Activated CD4-positive, alpha-beta T cell treated with anti-CD3 and anti-CD28 coated beads, Interleukin-2, amount 50 U/mL, for 1 hour (primary cell): ENCODE measurements around the gene CAMKK1.

Source experiments
- DNase-seq: peaks from one replicate; pipeline ENCODE4 v3.0.0-alpha.2; 2020

CAMKK1 gene

DNA sequence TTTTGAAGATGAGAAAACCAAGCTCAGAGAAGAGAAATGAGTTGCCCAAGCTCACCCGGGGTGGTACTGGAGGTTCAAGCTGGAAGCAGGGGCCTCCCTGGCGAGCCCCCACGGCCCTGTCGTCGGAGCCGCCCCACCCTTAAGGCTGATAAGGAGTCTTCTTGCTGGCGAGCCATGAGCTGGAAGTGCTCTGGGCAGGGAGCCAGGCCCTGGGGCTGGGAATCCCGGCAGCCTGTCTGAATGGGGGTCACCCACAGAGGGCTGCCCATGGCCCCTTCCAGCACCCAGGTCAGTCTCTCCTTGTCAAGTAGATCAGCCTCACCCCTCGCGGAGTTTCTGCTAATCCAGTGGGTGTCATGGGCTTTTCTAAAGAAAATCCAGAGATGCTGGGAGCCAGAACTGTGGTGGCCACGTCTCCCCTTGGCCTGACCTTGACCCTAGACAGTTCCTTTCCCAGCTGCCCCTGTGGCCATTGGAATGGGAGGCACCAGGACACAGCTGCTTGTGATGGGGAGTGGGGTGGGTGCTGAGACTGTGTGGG, 24.6 kb upstream of the CAMKK1 start:
- DNase-seq = no peak

DNA sequence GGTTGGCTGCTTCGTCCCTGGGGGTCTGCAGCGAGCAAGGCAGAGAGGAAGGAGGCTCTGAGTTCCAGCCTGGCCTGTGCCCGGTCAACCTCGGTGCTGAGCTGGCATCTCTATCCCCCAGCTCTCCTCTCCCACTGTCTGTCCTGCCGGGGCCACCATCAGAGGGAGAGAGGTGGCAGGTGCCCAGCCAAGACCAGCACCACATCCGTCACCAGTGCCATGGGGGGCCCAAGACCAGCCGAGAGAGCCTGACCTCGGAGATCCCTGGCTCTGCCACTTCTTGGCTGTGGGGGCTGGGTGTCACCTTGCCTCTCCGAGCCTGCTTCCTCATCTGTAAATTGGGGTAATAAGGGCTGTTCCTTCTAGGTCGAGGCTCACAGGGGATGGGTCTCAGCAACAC, 24.0 kb upstream of the CAMKK1 start:
- no peak for DNase-seq

DNA sequence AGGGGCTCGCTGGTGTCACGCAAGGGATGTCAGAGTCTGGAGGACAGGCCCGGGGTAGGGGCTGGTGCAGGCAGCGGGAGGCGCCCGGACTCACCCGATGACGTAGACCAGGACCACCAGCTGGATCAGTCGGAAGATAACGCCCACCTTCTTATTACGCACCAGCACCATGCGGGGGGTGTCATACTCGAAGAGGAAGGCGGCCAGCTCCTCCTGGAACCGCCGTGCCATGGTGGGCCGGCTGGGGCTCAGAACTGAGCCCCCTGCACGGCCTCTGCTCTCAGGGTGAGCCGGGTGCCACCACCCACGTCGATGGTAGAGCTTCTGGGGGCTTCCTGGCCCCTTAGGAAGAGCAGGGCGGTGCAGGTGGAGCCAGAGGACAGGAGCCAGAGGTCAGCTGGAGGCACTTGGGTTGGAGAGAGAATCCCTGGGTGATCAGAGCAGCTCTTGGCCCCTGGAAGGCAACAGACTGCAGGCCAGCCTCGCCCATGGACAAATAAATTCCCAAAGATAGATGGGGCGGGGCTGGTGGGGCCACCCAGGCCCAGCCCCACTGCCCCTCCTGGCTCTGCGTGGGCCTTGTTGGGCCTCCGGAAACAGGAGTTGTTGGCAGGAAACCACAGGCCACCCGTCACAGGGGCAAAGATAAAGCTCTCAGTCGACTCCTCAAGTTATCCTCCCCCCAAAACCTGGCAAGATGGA, 23.3 kb upstream of the CAMKK1 start, which contains the start of gene P2RX1:
Gene P2RX1 (minus strand): TSS at position 471 of the 702 bp plus-strand sequence. CDS start 240 bp downstream, at position 231.
- no peak for DNase-seq

DNA sequence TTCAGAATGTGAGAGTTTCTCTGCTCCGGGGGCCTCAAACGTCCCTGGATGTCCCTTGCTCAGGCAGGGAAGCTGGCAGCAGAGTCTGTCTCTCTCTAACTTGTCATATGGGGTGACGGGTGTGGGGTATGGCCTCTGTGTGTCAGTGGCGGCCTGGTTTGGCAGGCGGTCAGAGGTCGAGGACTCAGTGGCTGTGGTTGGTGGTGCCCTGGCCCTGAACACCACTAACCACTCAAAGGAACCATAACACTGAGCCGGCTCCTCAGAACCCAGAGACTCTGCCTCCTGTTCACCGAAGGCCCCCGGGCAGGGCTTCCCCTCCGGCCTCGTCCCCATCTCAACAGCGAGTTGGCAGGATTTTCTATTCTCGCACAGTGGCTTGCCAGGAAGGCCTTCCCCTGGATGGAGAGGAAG, 22.7 kb upstream of the CAMKK1 start:
- no peak for DNase-seq

DNA sequence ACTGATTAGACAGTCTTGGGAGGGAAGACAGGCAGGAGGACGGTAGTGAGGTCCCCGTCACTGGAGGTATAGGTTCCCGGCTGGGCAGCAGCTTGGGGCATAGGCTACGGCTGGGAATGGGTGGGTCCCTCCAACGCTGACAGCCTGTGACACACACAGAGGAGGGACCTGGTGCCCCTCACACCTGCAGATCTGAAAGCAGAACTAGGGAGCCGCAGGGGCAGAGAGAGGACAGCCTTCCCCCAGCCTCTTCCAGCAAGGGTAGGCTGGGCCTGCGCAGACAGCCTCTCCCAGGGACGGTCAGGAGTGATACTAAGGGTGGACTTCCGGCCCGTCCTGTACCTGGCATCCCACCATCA, 21.4 kb upstream of the CAMKK1 start:
- no peak for DNase-seq

DNA sequence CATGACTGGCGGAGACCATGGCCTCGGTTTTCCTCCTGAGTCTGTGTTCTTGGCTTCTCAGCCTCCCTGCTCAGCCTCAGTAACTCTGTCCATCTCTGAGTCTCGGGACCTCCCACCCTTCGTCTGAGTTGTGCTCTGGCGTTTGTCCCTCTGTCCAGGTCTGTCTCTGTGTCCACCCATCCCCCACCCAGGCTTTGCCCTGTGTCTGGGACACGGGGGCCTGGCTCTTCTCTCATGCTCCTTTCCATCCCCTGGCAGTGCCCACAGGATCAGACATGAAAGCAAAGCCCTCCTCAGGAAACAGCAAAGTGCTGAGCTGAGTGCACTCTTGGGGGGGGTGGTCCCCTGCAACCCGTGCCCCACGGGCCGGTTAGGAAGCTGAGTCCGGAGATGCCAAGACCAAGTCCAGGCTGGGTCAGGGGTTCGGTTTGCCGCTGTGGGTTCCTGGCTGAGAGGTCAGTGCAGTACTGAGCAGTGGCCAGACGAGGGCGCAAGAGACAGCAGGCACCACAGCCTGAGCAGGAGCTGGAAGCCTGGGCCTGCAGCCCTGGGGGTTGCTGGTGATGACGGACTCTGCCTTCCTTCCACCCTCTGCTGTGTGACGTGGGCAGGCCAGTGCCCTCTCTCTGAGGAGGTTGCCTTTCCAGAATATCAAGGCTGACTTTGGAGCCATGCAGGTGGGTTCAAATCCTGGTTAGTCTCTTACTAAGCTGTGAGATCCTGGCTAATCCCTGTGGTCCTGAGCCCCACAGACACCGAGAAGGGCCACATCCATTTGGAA, 20.9 kb upstream of the CAMKK1 start:
- peak; percentile 80 for DNase-seq

DNA sequence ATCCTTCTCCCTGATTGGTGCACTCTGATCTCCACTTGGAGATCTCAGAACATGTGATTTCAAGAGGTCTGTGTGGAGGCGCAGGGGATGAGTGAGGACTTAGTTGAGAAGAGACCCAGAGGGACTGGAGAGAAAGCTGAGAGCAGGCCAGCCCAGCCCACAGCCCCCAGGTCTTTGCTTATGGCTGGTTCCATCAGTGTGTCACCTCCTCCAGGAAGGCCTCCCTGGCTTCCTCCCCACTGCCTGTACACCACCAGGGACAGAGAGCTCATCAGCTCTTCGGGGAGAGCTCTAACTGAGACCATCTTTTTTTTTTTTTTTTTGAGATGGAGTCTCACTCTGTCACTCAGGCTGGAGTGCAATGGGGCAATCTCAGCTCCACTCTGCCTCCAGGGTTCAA, 20.0 kb upstream of the CAMKK1 start:
- DNase-seq = no peak

DNA sequence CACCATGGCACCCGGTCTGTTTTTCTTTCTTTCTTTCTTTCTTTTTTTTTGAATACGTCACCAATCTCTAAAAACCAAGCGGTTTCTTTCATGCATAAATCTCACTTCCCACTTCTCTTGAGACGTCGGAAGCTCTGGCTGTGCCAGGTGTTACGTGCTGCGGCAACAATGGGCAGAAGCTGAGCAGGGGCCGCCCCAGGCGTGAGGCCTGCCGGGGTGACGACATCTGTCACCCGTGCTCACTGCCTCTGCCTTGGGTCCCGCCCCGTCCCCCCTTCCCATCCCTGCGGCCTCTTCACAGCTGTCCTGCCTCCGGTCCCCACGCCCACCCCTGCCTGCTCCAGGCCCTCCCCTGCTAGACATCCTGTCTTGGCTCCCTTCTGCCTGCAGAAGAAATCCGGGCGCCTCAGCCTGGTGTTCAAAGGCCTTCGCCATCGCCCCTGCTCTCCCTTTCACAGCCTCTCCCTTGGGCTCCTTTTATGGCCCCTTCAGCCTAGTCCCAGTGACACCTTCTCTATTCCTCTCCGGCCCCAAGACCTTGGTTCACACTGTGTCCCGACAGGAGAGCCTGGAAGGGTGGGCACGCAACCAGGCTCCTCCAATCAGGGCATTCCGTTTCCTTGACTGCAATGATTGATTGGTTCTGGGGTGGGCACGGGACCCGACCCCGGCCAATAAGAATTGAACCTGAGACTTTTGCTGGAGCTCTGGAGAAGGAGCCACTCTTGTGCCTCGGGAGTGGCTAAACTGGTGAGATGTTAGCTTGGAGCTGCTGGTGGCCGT, 18.6 kb upstream of the CAMKK1 start:
- peak; percentile 65 for DNase-seq

DNA sequence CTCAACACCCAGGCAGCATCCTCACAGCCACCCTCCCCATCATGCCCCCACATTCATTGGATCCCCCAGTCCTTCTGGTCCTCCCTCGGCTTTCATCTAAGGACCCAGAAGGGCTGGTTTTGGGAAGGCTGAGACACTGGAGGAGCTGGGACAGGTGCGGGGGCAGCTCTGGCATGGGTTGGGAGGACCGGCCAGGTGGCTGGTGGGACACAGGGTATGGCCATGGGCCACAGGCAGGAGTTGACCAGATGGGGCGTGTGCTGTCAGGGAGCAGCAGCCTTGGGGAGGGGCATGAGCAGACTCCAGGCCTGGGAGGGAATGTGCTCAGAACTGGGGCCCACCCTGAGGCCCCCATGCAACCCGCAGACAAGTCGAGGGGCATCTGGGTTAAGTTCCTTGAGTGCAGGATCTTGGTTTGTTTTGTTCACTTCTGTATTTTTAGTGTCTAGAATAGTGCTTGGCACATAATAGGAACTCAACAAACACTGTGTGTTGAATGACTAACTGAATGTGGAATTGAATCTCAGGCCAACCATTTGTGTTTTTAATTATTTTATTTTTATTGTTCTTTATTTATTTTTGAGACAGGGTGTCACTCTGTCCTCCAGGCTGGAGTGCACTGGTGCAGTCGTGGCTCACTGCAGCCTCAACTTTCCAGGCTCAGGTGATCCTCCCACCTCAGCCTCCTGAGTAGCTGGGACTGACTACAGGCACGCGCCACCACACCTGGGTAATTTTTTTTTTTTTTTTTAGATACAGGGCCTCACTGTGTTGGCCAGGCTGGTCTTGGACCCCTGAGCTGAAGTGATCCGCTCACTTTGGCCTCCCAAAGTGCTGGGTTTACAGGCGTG, 17.8 kb upstream of the CAMKK1 start:
- DNase-seq = no peak

DNA sequence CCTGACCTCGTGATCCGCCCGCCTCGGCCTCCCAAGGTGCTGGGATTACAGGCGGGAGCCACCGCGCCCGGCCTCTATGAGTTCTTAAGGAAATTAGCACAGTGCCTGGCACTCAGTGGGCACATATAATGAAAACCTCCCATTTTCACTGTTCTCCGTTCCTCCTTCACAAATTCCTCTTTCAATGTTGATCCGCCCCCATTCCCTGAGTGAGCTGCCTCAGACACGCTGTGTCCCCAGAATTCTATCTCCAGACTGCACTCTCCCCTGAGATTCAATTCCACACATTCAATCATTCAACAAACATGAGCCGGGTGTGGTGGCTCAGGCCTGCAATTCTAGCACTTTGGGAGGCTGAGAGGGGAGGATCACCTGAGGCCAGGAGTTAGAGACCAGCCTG, 16.4 kb upstream of the CAMKK1 start:
- DNase-seq = no peak

DNA sequence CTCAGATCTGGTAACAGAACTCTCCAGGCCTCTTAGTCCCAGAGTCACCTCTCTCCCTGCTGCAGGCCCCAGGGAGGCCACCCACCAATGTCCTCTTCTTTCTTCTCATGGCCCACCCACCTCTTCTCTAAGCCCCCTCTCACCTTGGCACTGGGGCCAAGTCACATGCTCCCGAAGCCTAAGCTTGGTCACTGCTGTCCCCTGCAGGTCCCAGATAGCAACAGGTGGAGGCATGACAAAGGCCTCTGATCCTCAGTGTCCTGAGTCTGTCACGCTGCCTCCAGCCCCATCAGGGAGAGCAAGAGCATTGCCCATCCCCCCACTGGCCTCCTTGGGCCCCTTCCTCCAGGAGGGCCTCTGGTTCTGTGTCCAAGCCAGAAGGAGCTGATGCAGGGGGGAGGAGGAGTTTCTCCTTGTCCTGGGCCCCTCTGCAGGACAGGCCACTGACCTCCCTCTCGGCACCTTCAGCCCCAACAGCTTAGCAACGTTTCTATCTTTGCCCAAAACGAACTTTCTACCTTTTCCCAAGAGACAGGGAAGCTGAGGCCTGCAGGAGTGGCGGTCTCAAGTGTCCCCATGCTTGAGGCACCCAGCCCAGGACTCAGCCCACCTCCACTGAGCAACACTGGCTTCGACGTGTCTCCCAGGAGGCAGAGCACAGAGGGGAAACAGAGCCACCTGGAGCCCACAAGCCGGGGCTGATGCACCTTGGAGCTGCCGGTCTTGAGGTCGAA, 14.8 kb upstream of the CAMKK1 start:
- no peak for DNase-seq

DNA sequence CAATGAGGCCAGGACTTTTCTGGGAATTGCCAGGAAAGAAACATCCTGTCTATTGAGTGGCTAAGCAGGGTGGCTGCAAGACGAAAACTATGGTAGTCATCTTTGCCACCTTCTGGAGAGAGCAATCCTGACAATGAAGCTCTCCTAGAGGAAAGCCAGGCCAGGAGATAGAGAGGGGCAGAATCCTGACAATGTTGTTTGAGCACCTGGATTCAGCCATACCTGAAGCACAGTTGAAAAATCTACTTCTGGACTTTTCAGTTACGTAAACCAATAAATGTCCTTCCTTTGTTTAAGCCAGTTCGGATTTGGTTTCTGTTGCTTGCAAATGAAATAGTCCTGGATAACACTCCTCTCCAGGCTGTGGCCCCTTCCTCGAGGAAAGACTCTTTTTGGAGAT, 14.0 kb upstream of the CAMKK1 start:
- no peak for DNase-seq

DNA sequence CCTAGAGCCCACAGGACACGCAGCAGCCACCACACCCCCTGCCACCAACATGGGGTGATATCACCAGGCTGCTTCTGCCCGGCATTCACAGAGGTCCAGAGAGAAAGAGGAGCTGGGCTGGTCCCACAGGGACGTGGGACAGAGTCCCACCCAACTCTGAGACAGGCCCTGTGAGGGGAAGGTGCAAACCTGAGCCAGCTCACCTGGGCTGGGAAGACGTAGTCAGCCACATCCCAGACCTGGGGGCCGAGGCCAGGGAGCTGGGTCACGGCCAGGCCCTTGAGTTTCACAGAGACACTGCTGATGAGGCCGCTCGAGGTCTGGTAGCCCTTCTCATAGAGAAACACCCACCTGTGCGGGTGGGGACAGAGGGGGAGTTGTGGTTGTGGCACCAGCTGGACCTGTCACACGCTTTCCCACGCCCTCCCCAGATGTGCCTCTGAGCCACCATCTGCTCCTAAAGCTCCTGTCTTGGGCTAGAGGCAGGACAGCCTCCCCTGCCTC, 12.2 kb upstream of the CAMKK1 start:
- no peak for DNase-seq

DNA sequence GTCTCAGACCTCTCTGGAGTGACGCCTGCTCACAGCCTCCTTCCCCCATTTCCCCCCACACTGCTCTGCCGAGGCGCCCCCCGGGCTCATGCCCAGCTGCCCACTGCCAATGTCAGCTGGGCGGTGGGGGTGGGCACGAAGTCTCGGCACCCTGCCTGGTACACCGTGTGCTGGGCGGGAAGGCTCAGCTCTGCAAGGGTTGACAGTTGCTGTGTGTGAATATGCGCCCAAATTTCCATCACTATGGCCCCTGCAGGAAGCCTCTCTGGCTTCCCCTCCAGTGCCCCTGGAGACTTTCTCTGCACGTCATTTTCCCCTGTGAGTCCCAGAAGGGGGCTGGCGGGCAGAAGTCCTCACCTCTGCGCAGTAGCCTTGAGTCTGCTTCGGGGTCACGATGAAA, 11.6 kb upstream of the CAMKK1 start:
- no peak for DNase-seq

DNA sequence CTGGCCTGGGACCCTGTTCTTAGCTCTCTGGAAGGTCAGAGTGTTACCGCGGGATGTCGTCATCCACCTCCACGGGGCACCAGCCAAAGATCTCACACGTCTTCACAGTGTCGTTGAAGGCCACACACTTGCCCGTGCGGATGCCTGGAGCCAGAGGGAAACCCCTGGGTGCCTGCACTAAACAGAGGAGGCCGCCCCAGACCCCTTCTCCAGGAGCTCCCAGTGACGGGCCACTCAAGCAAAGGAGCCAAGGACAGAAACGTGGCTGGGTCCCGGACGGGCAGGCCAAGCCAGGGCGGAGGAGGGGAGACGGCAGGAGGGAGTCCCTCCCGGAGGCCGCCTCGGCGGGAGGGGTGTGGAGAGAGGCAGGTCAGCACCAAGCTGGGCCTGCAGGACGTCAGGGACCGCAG, 11.0 kb upstream of the CAMKK1 start:
- DNase-seq = no peak

DNA sequence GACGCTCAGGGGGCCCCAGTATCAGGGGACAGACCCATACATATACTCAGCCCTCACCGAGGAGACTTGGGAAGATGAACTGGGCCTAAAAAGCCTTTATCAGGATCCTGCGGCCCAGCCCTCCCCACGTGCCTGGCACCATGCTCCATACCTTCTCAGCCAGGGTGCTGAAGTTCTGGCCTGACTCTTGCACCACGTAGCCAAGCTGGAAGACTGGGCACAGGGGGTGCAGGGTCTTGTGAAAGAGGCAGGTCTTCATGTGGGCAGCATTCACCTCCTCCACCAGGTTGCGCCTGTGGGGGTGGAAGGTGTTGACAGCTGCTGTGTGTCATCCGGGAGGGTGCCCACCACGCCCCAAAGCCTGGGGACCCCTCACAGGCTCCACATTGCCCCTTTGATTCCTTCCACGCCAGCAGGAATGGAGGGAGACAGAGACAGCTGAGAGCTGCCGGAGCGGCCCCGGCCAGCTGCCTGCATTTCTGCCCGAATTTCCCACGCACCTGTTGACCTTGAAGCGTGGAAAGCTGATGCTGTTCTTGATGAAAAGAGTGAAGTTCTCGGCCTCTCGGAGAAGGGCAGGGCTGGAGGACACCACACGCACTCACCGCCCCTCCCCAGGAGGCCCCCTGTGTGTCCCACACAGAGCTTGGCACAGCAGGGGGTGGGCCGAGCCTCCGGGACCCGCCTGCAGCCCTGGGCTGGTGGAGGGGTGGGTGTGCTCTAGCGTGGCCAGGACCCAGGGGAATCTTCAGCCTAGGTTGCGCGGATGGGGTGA, 10.4 kb upstream of the CAMKK1 start:
- DNase-seq = no peak

DNA sequence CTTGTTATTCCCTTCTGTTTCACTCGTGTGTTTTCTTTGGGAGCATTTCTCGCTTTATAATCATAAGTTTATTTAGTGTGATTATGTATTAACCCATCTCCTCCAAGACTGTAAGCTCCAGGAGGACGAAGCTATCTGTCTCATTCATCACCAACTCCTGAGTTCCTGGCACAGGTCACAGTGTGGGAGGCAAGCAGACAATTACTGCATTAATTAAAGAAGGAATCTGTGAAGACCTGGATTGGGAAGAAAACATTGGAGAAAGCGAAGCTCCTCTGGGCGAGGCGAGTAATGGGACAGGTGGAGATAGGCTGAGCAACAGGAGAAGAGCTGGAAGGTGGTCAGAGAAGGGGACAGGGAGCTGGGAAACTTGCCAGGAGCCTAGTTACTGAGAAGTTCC, 7.8 kb upstream of the CAMKK1 start:
- DNase-seq = no peak

DNA sequence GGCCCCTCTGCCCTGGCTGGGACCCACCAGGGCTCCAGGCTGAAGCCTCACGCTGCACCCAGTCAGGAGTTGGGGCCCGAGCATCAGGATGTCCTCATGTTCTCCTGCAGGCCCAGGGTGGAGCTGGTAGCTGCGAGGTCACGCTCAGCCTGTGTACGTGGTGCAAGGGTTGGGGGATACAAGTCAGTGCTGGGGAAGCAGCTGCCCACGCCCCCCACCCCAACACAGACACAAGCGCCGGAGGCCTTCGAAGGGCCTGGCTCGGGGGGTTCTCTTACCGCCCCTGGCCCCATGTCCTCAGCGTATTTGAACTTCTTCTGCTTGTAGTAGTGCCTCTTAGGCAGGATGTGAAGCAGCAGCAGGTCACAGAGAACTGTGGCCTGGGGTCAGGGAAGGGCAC, 4.9 kb upstream of the CAMKK1 start:
- DNase-seq = no peak

DNA sequence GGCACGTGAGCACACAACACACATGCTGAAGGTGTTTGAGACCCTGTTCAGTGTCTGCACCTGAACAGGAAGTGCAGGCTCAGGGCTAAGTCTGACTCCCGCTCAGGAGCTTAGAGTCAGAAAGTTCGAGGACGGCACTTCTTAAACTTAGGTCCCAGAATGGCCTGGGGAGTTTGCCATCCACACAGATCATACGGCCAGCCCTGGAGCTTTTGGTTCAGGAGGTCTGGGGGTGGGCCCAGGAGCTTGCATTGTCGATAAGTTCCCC, 4.0 kb upstream of the CAMKK1 start:
- DNase-seq = no peak

DNA sequence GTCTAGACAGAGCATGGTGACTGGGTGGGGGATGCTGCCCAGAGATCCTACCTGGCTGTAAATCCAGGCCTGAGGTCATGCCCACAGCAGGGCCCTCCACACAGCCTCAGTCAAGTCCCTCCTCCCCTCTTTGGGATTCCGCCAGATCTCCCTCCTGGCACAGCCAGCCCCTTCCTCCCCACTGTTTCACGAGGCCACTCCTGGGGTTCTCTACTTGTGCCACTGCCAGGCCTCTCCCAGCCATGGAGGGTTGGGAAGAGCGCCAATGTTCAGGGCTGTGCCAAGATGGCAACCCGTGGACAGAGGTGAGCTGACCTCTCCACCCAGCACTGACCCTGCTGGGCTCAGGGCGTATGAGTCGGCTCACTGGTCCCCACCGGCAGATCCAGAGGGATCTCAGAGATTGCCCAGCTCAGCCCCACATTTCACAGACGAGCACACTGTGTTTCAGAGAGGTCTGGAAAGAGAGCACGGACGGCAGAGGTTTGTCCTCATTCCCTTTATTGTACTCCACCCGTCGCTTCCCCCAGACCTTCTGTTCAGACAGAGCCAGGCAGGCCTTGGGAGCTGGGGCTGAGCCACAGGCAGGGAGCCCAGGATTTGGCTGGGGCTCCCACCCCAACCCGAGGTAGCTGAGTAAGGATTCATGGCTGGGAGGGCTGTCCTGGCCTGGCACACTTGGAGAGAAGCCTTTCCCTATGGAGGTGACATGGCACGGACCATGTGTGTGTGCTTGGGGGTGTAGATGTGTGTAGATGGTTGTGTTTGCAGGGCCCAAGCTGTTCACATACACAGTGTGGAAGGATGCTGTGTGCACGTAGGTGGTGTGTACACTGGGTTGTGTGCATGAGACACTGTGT, 3.5 kb upstream of the CAMKK1 start:
- DNase-seq = no peak
